Thymus (tissue), 11 donors: ENCODE measurements around the gene SFSWAP. TPM values are rescaled to one million over a fixed set of nuclear protein-coding genes. Genes with fewer than 3 reads are reported as not detected.
"Not testable (repeated sequence)": the region's sequence is repeated elsewhere in the genome, so short reads cannot be mapped to it uniquely, and the experiment has no call there.

Source experiments
- DNase-seq, 9 donors: peaks; one replicate each; pipeline ENCODE4 v3.0.0-alpha.2; 2013; ENCODE audit warnings: low spot score in 9 of 9, low read depth in 6 of 9, missing footprints in 1 of 9
- H3K27ac ChIP-seq, 2 donors: one replicate each; pipeline ENCODE4 v1.5.1; 2013; ENCODE audit warnings: control low read depth in 1 of 2, low read depth in 1 of 2, low read length in 1 of 2, mild to moderate bottlenecking in 1 of 2, moderate library complexity in 1 of 2
- H3K27me3 ChIP-seq, 2 donors: one replicate each; pipeline ENCODE4 v1.5.1; 2013; ENCODE audit warnings: low read length in 1 of 2; ENCODE audit not compliant: control insufficient read depth in 2 of 2, insufficient read depth in 1 of 2
- H3K36me3 ChIP-seq, 2 donors: one replicate each; pipeline ENCODE4 v1.5.1; 2013; ENCODE audit warnings: low read length in 1 of 2, mild to moderate bottlenecking in 1 of 2, moderate library complexity in 1 of 2; ENCODE audit not compliant: control insufficient read depth in 2 of 2, insufficient read depth in 2 of 2
- H3K4me1 ChIP-seq, 2 donors: one replicate each; pipeline ENCODE4 v1.5.1; 2013; ENCODE audit warnings: low read length in 2 of 2; ENCODE audit not compliant: control insufficient read depth in 2 of 2, insufficient read depth in 2 of 2
- H3K4me3 ChIP-seq, 2 donors: one replicate each; pipeline ENCODE4 v1.5.1; 2013; ENCODE audit warnings: low read length in 2 of 2, control low read depth in 1 of 2, mild to moderate bottlenecking in 1 of 2
- H3K9me3 ChIP-seq, 2 donors: one replicate each; pipeline ENCODE4 v1.5.1; 2013; ENCODE audit warnings: low read length in 1 of 2, mild to moderate bottlenecking in 1 of 2; ENCODE audit not compliant: control insufficient read depth in 2 of 2, insufficient read depth in 1 of 2
- WGBS: extraction: QIAGEN DNeasy Blood & Tissue Kit; methylation state at CpG from one replicate; pipeline ENCODE4 v1.1.7; 2013; 5-methylcytosine and 5-hydroxymethylcytosine counted together
- polyA plus RNA-seq: library from polyadenylated mRNA; stranded (reverse); fragments of 200-250 nt; gene quantifications from one replicate; pipeline ENCODE4 v1.2.3, GENCODE V29; 2013
- total RNA-seq: library from RNA; stranded (reverse); fragments of 120-200 nt; gene quantifications from one replicate; pipeline ENCODE4 v1.2.4, GENCODE V29; 2013
- donor health status: healthy.

Gene SFSWAP
- total and polyA plus RNA-seq, 2 donors = 19.5 to 39.6 TPM

DNA sequence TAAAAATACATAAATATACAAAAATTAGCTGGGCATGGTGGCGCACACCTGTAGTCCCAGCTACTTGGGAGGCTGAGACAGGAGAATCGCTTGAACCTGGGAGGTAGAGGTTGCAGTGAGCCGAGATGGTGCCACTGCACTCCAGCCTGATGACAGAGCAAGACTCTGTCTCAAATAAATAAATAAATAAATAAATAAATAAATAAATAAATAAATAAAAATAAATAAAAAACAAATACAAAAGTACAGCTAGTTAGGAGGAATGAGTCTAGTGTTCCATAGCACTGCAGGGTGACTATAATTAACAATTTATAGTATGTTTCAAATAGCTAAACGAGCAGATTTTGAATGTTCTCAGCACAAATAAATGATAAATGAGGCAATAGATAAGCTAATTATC is 4.2 kb upstream of the SFSWAP start:
- H3K27me3 ChIP-seq, H3K36me3 ChIP-seq, H3K4me3 ChIP-seq, H3K27ac ChIP-seq, DNase-seq, H3K9me3 ChIP-seq: not testable (repeated sequence)
- WGBS = 90% methylated on average over 4 of the region's 4 CpGs
- peaks cover 8 to 12% of the 10 kb centered on the region in 2 donors for H3K4me1 ChIP-seq

GRCh38 chr12:131709226-131709625 is 1.7 kb upstream of the SFSWAP start:
- H3K27ac ChIP-seq = no peak overlapping the region
- H3K9me3 ChIP-seq = peaks cover 1 to 4% of the 10 kb centered on the region in 2 donors
- H3K36me3 ChIP-seq = peaks cover 5 to 9% of the 10 kb centered on the region in 2 donors
- no peaks in the 10 kb centered on the region for H3K27me3 ChIP-seq
- peaks cover 17 to 21% of the 10 kb centered on the region in 2 donors for H3K4me1 ChIP-seq
- whole genome bisulfite sequencing = 99% methylated on average over 3 of the region's 3 CpGs
- H3K4me3 ChIP-seq = no peak overlapping the region
- DNase-seq = no peak

- Histone ChIP-seq H3K4me3 (peak overlapping the region; percentile 76 to 83), H3K9me3 (no peaks in the 10 kb centered on the region), H3K36me3 (peaks cover 23 to 32% of the 10 kb centered on the region in 2 donors), H3K27ac (peak overlapping the region; percentile 38 to 95), H3K4me1 (peaks cover 17 to 21% of the 10 kb centered on the region in 2 donors), H3K27me3 (no peaks in the 10 kb centered on the region)
- WGBS = 2% methylated on average over 37 of the region's 37 CpGs
- DNase-seq = peak in 2 of 9 donors; percentile 6 to 12
These were observed 788 bp downstream of the SFSWAP start for GRCh38 chr12:131711551-131712205.

- no peaks in the 10 kb centered on the region for H3K27me3 ChIP-seq
- no peaks in the 10 kb centered on the region for H3K9me3 ChIP-seq
- peaks cover 17 to 21% of the 10 kb centered on the region in 2 donors for H3K4me1 ChIP-seq
- no peak for DNase-seq
- no peak overlapping the region for H3K27ac ChIP-seq
- H3K36me3 ChIP-seq = peaks cover 23 to 44% of the 10 kb centered on the region in 2 donors
- no peak overlapping the region for H3K4me3 ChIP-seq
- 95% methylated on average over 8 of the region's 8 CpGs for WGBS
These were observed 2.5 kb downstream of the SFSWAP start for GRCh38 chr12:131713349-131713748.

DNA sequence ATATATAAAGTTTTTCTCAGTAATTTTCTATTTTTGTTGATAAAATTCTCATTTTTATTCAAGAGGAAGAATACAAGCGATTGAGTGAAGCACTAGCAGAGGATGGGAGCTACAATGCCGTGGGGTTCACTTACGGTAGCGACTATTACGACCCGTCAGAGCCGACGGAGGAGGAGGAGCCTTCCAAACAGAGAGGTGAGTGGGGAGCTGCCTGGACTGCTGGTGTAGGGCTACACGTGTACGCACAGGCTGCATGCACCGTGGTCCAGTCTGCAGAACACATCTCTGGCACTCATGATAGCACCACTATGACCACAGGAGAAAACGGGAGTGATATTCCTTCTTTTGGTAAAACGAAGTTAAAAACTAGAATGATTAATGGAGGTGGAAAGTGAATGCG is 3.9 kb downstream of the SFSWAP start:
- Histone ChIP-seq H3K27ac (no peak overlapping the region), H3K4me3 (no peak overlapping the region), H3K4me1 (peaks cover 16 to 17% of the 10 kb centered on the region in 2 donors), H3K27me3 (no peaks in the 10 kb centered on the region), H3K36me3 (peaks cover 36 to 57% of the 10 kb centered on the region in 2 donors), H3K9me3 (no peaks in the 10 kb centered on the region)
- DNase-seq = no peak
- 97% methylated on average over 14 of the region's 14 CpGs for WGBS

DNA sequence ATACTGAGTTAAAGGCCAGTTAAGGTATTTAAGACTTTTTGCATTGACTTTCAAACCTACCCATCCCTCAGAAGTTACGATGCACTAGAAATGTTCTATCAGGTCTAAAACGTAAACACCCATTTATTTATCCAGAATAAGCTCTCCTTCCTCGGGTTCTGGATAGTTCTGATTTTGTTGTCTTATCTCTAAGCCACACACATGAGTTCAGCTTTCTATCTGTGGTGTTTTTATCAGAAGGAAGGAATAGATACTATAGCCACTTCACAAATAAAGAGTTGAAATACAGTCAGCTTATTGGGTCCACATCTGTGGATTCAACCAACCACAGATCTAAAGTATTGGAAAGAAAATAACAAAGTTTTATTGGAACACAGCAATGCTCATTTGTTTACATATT is 5.4 kb downstream of the SFSWAP start:
- Histone ChIP-seq H3K27ac (no peak overlapping the region), H3K36me3 (peaks cover 49 to 70% of the 10 kb centered on the region in 2 donors)
- WGBS = 95% methylated on average over 3 of the region's 3 CpGs

DNA sequence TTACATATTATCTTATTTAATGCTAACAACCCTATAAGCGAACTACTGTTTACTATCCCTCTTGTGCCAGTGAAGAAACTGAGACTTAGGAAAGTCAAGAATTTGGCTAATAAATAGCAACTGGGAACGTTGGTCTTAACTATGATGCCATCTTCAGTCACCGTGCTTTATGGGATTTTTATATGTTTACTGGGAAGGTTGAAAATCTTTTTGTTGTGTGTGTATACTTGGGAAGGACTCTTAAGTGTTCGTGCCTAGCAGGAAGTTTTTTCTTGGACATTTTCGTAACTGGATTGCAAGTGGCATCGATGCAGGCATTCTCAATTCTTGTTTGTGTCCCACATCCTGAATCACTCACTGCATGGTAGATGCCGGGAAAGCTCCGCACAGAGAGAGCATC is 9.4 kb downstream of the SFSWAP start:
- 98% methylated on average over 8 of the region's 8 CpGs for WGBS
- H3K9me3 ChIP-seq = no peaks in the 10 kb centered on the region
- peaks cover 58 to 74% of the 10 kb centered on the region in 2 donors for H3K36me3 ChIP-seq
- H3K4me3 ChIP-seq = no peak overlapping the region
- no peak for DNase-seq
- no peaks in the 10 kb centered on the region for H3K27me3 ChIP-seq
- no peaks in the 10 kb centered on the region for H3K4me1 ChIP-seq
- H3K27ac ChIP-seq = no peak overlapping the region

More for the DNA sequence above, 5.4 kb downstream of the SFSWAP start:
- Histone ChIP-seq H3K4me1 (peaks cover 9 to 10% of the 10 kb centered on the region in 2 donors), H3K4me3 (no peak overlapping the region), H3K27me3 (no peaks in the 10 kb centered on the region), H3K9me3 (no peaks in the 10 kb centered on the region)
- DNase-seq = no peak

- Histone ChIP-seq H3K27me3 (no peaks in the 10 kb centered on the region), H3K36me3 (peaks cover 56 to 76% of the 10 kb centered on the region in 2 donors), H3K4me3 (no peak overlapping the region), H3K27ac (no peak overlapping the region), H3K4me1 (no peaks in the 10 kb centered on the region), H3K9me3 (no peaks in the 10 kb centered on the region)
- 96% methylated on average over 7 of the region's 7 CpGs for WGBS
- no peak for DNase-seq
These were observed 10.0 kb downstream of the SFSWAP start for GRCh38 chr12:131720921-131721320.

GRCh38 chr12:131721548-131721947 is 10.7 kb downstream of the SFSWAP start:
- Histone ChIP-seq H3K27ac (no peak overlapping the region), H3K4me3 (no peak overlapping the region), H3K4me1 (no peaks in the 10 kb centered on the region), H3K9me3 (no peaks in the 10 kb centered on the region), H3K36me3 (peaks cover 52 to 74% of the 10 kb centered on the region in 2 donors), H3K27me3 (no peaks in the 10 kb centered on the region)
- WGBS = 96% methylated on average over 1 of the region's 1 CpG
- no peak for DNase-seq
